Colonic mucosa (tissue), 4 donors: Measurements from ENCODE around the gene TUSC2. TPM values are rescaled to one million over a fixed set of nuclear protein-coding genes. Genes with fewer than 3 reads are reported as not detected.

ENCODE experiments used
- DNase-seq: peaks from one replicate; pipeline ENCODE4 v3.0.0-alpha.2; 2020
- H3K27ac ChIP-seq: fragments of 200-600 bp; one replicate; pipeline ENCODE4 v1.8.0; 2021
- H3K27me3 ChIP-seq: fragments of 200-600 bp; one replicate; pipeline ENCODE4 v1.8.0; 2021
- H3K36me3 ChIP-seq: fragments of 200-600 bp; one replicate; pipeline ENCODE4 v1.8.0; 2021
- H3K4me1 ChIP-seq: fragments of 200-600 bp; one replicate; pipeline ENCODE4 v1.8.0; 2021; ENCODE audit warnings: mild to moderate bottlenecking
- H3K4me3 ChIP-seq: fragments of 200-600 bp; one replicate; pipeline ENCODE4 v1.8.0; 2021
- H3K9ac ChIP-seq, 2 donors: one replicate each; pipeline ENCODE4 v1.7.0; 2013; ENCODE audit warnings: control low read depth in 2 of 2, low read depth in 2 of 2, low read length in 2 of 2
- H3K9me3 ChIP-seq: fragments of 200-600 bp; one replicate; pipeline ENCODE4 v1.8.0; 2021
- CTCF ChIP-seq: fragments of 200-600 bp; IDR thresholded peaks from one replicate; pipeline ENCODE4 v1.8.0; 2022; ENCODE audit warnings: antibody characterized with exemption, mild to moderate bottlenecking
- intact Hi-C: fragments of 100-400 bp; cut with DNase I; formaldehyde crosslinking; loops from one replicate; pipeline ENCODE4 v1.14.1; 2022
- total RNA-seq, 2 donors: library from RNA; stranded (reverse); fragmentation: NEBNext Ultra II Directional in 1 of 2; extraction: Animal tissue kit (Norgen Biotek cat#: 25700) in 1 of 2; gene quantifications; one replicate each; pipeline ENCODE4 v1.2.1, GENCODE V29; 2021
- donor health status: healthy.
- donor health status: DM: no; HTN: no; CAD: no.
- donor health status: DM: no; HTN: no; CAD: no.

Gene TUSC2
- total RNA-seq, 2 donors from 2014 or later, result 26.1 to 39.5 TPM

DNA sequence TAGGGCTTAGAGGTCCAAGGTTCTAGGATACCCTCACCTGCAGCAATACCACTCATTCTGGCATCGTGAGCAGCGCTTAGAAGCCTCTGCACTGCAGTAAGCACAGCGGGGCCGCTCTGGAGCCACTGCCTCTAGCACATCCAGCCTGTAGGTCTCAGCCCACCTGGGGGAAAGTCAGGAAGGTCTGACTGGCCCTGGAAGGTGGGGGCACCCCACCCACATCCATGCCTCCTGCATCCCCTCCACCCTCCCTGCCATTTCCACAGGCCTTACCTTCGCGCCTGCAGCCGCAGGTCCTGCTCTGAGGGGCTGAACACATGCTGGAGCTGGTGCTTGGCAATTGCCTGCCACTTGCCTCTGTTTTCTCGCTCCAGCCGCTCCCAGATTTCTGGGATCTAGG is 13.5 kb upstream of the TUSC2 start:
- Histone ChIP-seq H3K4me3 (peak overlapping the region; percentile 45), H3K27ac (peak overlapping the region; percentile 97)

DNA sequence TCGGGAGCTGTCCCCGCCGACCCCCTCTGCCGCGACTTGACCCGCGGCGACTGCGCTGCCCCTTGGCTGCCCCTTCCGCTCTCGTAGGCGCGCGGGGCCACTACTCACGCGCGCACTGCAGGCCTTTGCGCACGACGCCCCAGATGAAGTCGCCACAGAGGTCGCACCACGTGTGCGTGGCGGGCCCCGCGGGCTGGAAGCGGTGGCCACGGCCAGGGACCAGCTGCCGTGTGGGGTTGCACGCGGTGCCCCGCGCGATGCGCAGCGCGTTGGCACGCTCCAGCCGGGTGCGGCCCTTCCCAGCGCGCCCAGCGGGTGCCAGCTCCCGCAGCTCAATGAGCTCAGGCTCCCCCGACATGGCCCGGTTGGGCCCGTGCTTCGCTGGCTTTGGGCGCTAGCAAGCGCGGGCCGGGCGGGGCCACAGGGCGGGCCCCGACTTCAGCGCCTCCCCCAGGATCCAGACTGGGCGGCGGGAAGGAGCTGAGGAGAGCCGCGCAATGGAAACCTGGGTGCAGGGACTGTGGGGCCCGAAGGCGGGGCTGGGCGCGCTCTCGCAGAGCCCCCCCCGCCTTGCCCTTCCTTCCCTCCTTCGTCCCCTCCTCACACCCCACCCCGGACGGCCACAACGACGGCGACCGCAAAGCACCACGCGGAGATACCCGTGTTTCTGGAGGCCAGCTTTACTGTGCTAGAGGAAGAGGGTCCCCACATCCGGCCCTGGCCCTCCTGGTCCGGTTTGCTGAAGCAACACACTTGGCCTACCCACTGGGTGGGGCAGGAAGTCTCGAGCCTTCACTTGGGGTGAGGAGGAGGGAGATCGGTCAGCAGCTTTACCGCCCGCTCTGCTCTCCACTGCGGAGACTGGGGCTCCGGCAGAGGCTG is 12.7 kb upstream of the TUSC2 start, which contains the start of gene RASSF1:
TSS of gene RASSF1 (minus strand) at position 389 of the 882 bp plus-strand sequence. CDS start at position 358, 31 bp downstream.
- TF ChIP-seq CTCF, result no peak
- no peaks in the 10 kb centered on the region for H3K36me3 ChIP-seq
- no peaks in the 10 kb centered on the region for H3K27me3 ChIP-seq
- peaks cover 7% of the 10 kb centered on the region for H3K4me1 ChIP-seq
- intact Hi-C loops, result no loop called here
- peak within 1 kb of the TSS; percentile 61 to 87 for H3K9ac ChIP-seq
- H3K9me3 ChIP-seq, result no peaks in the 10 kb centered on the region
- DNase-seq, result peak; percentile 86
- H3K27ac ChIP-seq, result peak within 1 kb of the TSS; percentile 97
- H3K4me3 ChIP-seq, result peak within 1 kb of the TSS; percentile 45

More for the DNA sequence above, 13.5 kb upstream of the TUSC2 start:
- peak; percentile 24 for DNase-seq
- Histone ChIP-seq H3K36me3 (no peaks in the 10 kb centered on the region), H3K4me1 (peaks cover 3% of the 10 kb centered on the region), H3K27me3 (no peaks in the 10 kb centered on the region), H3K9me3 (no peaks in the 10 kb centered on the region), H3K9ac (peak overlapping the region in 1 of 2 donors; percentile 61)
- TF ChIP-seq CTCF, result no peak
- intact Hi-C loops, result no loop called here

GRCh38 chr3:50340147-50340447 is 12.1 kb upstream of the TUSC2 start:
- Histone ChIP-seq H3K27ac (peak overlapping the region; percentile 97), H3K4me3 (peak overlapping the region; percentile 45), H3K9me3 (no peaks in the 10 kb centered on the region), H3K4me1 (peaks cover 9% of the 10 kb centered on the region), H3K36me3 (no peaks in the 10 kb centered on the region), H3K27me3 (no peaks in the 10 kb centered on the region), H3K9ac (peak overlapping the region; percentile 61 to 87)
- no peak for DNase-seq
- TF ChIP-seq CTCF, result no peak
- intact Hi-C loops, result no loop called here

DNA sequence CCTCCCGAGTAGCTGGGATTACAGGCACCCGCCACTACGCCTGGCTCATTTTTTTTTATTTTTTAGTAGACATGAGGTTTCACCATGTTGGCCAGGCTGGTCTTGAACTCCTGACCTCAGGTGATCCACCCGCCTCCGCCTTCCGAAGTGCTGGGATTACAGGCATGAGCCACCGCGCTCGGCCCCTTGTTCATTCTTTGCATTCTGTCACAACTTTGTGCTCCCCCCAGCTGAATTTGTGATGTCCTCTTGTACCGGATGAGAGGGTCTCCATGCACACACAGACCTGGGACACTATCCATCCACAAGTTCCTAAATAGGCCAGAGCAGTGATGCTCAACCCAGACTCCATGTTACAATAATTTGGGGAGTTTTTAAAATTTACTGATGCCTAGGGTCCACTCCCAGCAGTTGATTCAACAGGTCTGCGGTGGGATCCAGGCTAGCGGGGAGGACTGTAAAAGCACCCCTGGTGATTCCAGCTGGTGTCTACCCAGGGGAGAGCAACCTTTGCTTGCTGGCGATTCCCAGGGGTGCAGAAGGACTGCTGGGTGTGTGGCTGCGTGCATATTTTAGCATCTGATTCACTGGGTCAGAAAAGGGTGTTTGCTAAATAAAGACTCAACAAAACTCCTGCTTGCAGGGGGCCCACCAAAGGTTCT is 11.6 kb upstream of the TUSC2 start:
- no peaks in the 10 kb centered on the region for H3K9me3 ChIP-seq
- H3K27ac ChIP-seq, result peak overlapping the region; percentile 97
- no peaks in the 10 kb centered on the region for H3K36me3 ChIP-seq
- intact Hi-C loops, result no loop called here
- TF ChIP-seq CTCF, result no peak
- H3K27me3 ChIP-seq, result no peaks in the 10 kb centered on the region
- H3K4me1 ChIP-seq, result peaks cover 13% of the 10 kb centered on the region
- DNase-seq, result peak; percentile 37
- peak overlapping the region; percentile 61 to 87 for H3K9ac ChIP-seq
- H3K4me3 ChIP-seq, result peak overlapping the region; percentile 45

DNA sequence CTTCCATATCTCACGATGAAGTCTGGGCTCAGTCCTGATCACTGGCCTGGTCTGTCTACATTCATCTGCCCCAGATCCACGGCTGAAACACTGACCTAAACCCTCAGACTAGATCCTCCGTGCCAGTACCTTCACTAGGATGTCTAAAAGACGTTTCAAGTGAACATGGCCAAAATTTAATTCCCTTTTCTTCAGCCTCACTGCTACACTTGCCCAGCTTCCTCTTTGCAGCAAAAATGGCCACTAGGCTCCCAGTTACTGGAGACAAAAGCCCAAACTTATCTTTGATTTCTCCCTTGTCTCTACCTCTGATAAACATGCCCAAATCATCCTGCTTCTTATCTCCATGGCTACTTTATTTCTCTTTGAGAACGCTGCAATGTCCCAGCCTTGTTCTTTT is 10.9 kb upstream of the TUSC2 start:
- no peak for TF ChIP-seq CTCF
- DNase-seq, result peak; percentile 21
- Histone ChIP-seq H3K9me3 (no peaks in the 10 kb centered on the region), H3K27me3 (no peaks in the 10 kb centered on the region), H3K4me1 (peaks cover 13% of the 10 kb centered on the region), H3K27ac (peak overlapping the region; percentile 97), H3K36me3 (no peaks in the 10 kb centered on the region), H3K9ac (peak overlapping the region; percentile 52 to 83), H3K4me3 (no peak overlapping the region)
- intact Hi-C loops, result no loop called here
